HepG2 (cell line): Measurements from ENCODE around the gene RBBP8. TPM values are rescaled to one million over a fixed set of nuclear protein-coding genes. Genes with fewer than 3 reads are reported as not detected.

Experiments
- AHDC1 ChIP-seq: sonication (generic); formaldehyde crosslinking; IDR thresholded peaks from 2 replicates; pipeline ENCODE4 v1.5.1; 2020; ENCODE audit warnings: mild to moderate bottlenecking, missing genetic modification reagents, borderline replicate concordance
- ATF7-NPFF ChIP-seq: sonication (generic); formaldehyde crosslinking; IDR thresholded peaks from 2 replicates; pipeline ENCODE4 v1.8.1; 2023; ENCODE audit warnings: mild to moderate bottlenecking, low read depth, missing genetic modification reagents, moderate library complexity
- CTCF ChIP-seq: sonication (generic); formaldehyde crosslinking; IDR thresholded peaks from 2 replicates; pipeline ENCODE4 v1.5.0; 2020; ENCODE audit warnings: mild to moderate bottlenecking, missing genetic modification reagents, moderate library complexity
- KMT2B ChIP-seq: IDR thresholded peaks from 2 replicates; pipeline ENCODE4 v1.6.1; 2016; ENCODE audit warnings: missing genetic modification reagents, missing compliant biosample characterization
- LBX2 ChIP-seq: sonication (generic); formaldehyde crosslinking; IDR thresholded peaks from 2 replicates; pipeline ENCODE4 v1.5.0; 2020; ENCODE audit warnings: missing genetic modification reagents, mild to moderate bottlenecking, borderline replicate concordance
- MBD4 ChIP-seq: IDR thresholded peaks from 2 replicates; pipeline ENCODE4 v1.6.1; 2012; ENCODE audit warnings: low read length, inconsistent platforms, borderline replicate concordance
- PRDM10 ChIP-seq: sonication (generic); formaldehyde crosslinking; IDR thresholded peaks from 2 replicates; pipeline ENCODE4 v1.4.0; 2020; ENCODE audit warnings: low read depth, missing genetic modification reagents
- PRMT3 ChIP-seq: sonication (generic); formaldehyde crosslinking; IDR thresholded peaks from 2 replicates; pipeline ENCODE4 v1.8.1; 2022; ENCODE audit warnings: low read depth, mild to moderate bottlenecking, moderate library complexity, missing genetic modification reagents, borderline replicate concordance
- RBAK ChIP-seq: sonication (generic); formaldehyde crosslinking; IDR thresholded peaks from 2 replicates; pipeline ENCODE4 v1.5.1; 2020; ENCODE audit warnings: mild to moderate bottlenecking, missing genetic modification reagents
- ZNF232 ChIP-seq: sonication (generic); formaldehyde crosslinking; IDR thresholded peaks from 2 replicates; pipeline ENCODE4 v1.4.0; 2020; ENCODE audit warnings: missing genetic modification reagents, borderline replicate concordance
- ZNF558 ChIP-seq: sonication (generic); formaldehyde crosslinking; IDR thresholded peaks from 2 replicates; pipeline ENCODE4 v1.9.0; 2022; ENCODE audit warnings: mild to moderate bottlenecking, missing genetic modification reagents, borderline replicate concordance
- ZNF605 ChIP-seq: sonication (generic); formaldehyde crosslinking; IDR thresholded peaks from 2 replicates; pipeline ENCODE4 v1.8.0; 2022; ENCODE audit warnings: mild to moderate bottlenecking, missing genetic modification reagents
- ZNF607 ChIP-seq: sonication (generic); formaldehyde crosslinking; IDR thresholded peaks from 2 replicates; pipeline ENCODE4 v1.5.1; 2020; ENCODE audit warnings: missing genetic modification reagents, mild to moderate bottlenecking, borderline replicate concordance
- ZNF724P ChIP-seq: sonication (generic); formaldehyde crosslinking; IDR thresholded peaks from 2 replicates; pipeline ENCODE4 v1.8.0; 2022; ENCODE audit warnings: missing genetic modification reagents, borderline replicate concordance
- ZNF766 ChIP-seq: sonication (generic); formaldehyde crosslinking; IDR thresholded peaks from 2 replicates; pipeline ENCODE4 v1.5.0; 2020; ENCODE audit warnings: missing genetic modification reagents, borderline replicate concordance
- ZNF782 ChIP-seq: sonication (generic); formaldehyde crosslinking; IDR thresholded peaks from 2 replicates; pipeline ENCODE4 v1.4.0; 2020; ENCODE audit warnings: missing genetic modification reagents, mild to moderate bottlenecking, borderline replicate concordance
- polyA plus RNA-seq, 8 experiments: library from polyadenylated mRNA; depleted of rRNA in 3 of 8; stranded (reverse) in 7 of 8; unstranded in 1 of 8; fragments of >200 nt; fragmentation: Illumina TruSeq in 4 of 8; extraction: Trizol in 4 of 8; gene quantifications; 2 replicates each; pipeline versions ENCODE4 v1.2.1 to v1.2.3, GENCODE V29; 2011 to 2016; ENCODE audit warnings: low read depth in 4 of 8, missing spikeins in 1 of 8, mixed read lengths in 1 of 8; ENCODE audit not compliant: insufficient read depth in 1 of 8
- total RNA-seq, 5 experiments: library from RNA; depleted of rRNA; stranded (reverse); fragments of >200 nt; fragmentation: Illumina TruSeq; extraction: Trizol; gene quantifications; 2 replicates each; pipeline ENCODE4 v1.2.3, GENCODE V29; 2016; ENCODE audit warnings: low read depth in 1 of 5

Gene RBBP8
- total and polyA plus RNA-seq, 2 of the 13 experiments (the other 11 are each of a cell fraction or from before 2014, with no cell fraction given), result 14.2 to 47.4 TPM

GRCh38 chr18:22983175-22983574 is 50.0 kb downstream of the RBBP8 start (continued):
- no peak for TF ChIP-seq AHDC1
- peak; percentile 39; the same call in 1 of the 2 replicates for TF ChIP-seq CTCF (CRISPR knock-in tag)
- no peak for TF ChIP-seq PRMT3 (CRISPR knock-in tag)
- TF ChIP-seq ZNF607, result no peak
- no peak for TF ChIP-seq LBX2 (CRISPR knock-in tag)
- no peak for TF ChIP-seq ATF7-NPFF (CRISPR knock-in tag)
- no peak for TF ChIP-seq ZNF782 (CRISPR knock-in tag)
- TF ChIP-seq ZNF724P, result no peak
- TF ChIP-seq ZNF605 (CRISPR knock-in tag), result no peak
- no peak for TF ChIP-seq KMT2B (CRISPR knock-in tag)
- TF ChIP-seq ZNF766 (CRISPR knock-in tag), result no peak
- no peak for TF ChIP-seq ZNF232
- no peak for TF ChIP-seq RBAK
- no peak for TF ChIP-seq MBD4
- TF ChIP-seq PRDM10 (CRISPR knock-in tag), result no peak
- no peak for TF ChIP-seq ZNF558 (CRISPR knock-in tag)
